Activated T-cell treated with anti-CD3 and anti-CD28 coated beads for 1 hour (primary cell): ENCODE results near the gene TSPEAR.
"Not testable (repeated sequence)": the region's sequence is repeated elsewhere in the genome, so short reads cannot be mapped to it uniquely, and the experiment has no call there.

ENCODE experiments used
- DNase-seq: peaks from one replicate; pipeline ENCODE4 v3.0.0-alpha.2; 2020; ENCODE audit warnings: low read depth

The TSPEAR gene

GRCh38 chr21:44515359-44516165 lies 195.8 kb downstream of the TSPEAR start:
- no peak for DNase-seq

DNA sequence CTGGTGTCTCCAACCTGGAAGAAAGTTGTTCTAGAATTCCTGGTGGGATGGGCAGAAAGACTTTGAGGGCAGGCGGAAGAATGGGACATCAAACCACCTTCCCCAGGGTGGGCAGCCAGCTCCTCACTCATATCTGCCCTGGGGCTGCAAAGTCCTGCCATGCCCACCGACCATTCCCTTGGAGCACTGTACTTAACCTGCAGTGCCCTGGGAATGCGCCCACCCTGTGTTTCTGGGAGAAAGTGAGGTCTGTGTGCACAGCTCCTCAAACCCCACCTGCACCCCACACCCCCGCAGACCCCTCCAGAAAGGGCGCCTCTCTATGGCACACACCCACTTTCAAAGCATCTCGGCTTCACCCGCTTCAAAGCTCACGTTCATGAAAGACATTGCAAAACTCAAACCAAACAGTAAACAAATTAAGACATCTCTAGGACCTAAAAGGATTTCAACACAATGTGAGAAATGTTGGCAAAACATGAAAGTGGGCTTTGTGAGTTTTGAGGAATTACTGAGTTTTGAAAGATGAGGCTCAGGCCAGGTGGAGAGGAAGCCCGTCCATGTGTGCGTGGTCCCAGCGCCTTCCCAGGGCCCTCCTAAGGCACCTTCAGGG lies 196.5 kb downstream of the TSPEAR start:
- no peak for DNase-seq

DNA sequence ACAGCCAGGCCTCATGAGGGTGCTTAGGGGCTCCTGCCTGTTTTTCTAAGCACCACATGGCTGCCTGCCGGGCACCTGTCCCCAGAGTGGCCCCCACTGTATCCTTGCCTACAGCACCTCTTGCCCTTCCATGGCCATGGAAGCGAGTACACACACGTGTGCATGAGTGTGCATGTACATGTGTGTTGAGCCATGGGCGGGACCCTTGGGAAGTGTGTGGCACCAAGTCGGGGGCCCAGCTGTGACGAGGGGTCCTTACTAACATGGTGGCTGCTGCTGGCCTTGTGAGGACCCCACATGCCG lies 197.2 kb downstream of the TSPEAR start:
- no peak for DNase-seq

DNA sequence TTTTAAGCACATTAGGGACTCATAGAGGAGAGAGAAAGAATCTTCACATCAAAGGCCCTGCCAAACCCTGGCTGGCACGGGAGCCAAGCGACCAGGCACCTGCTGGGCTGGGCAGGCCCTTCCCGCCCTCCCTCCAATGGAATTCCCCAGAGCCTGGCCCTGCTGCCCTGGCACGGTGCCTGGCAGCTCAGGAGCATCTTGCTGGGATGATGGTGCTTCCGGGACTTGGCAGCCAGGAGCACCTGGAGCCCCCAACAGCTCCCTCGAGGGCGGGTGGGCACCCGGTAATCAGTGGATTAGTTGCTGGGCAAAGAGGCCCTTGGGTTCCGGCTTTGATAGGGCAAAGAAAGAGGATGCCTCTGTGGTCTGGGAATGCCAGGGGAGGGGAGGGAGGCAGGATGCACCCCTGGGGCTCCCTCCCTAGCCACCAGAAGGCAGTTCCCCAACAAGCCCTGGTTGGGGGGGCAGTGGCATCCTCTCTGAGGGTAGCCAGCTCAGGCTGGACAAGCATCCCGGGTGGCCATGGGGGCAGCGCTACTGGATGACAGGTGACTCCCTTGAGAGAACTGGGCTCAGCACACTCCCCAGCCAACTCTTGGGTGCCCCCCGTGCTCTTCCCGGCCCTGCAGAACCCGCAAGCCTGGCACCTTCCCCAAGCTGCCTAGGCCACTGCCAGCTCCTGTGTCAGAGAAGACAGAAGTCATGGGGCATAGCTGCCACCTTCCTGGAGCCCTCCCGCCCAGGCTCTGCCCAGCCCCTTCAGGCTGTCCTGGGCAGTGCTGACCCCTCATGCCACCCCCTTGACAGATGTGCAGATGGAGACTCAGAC lies 197.8 kb downstream of the TSPEAR start:
- DNase-seq: no peak

GRCh38 chr21:44512496-44513388 lies 198.6 kb downstream of the TSPEAR start:
- DNase-seq: no peak

GRCh38 chr21:44511938-44512275 lies 199.5 kb downstream of the TSPEAR start:
- DNase-seq: no peak

GRCh38 chr21:44511219-44511937 lies 200.0 kb downstream of the TSPEAR start:
- DNase-seq: no peak

- peak; percentile 85 for DNase-seq
Measured at GRCh38 chr21:44510508-44511218, 200.7 kb downstream of the TSPEAR start.

- no peak for DNase-seq
Measured at GRCh38 chr21:44510109-44510507, 201.3 kb downstream of the TSPEAR start.

GRCh38 chr21:44509539-44509938 lies 201.8 kb downstream of the TSPEAR start:
- no peak for DNase-seq

GRCh38 chr21:44508711-44509445 lies 202.5 kb downstream of the TSPEAR start:
- DNase-seq: no peak

- no peak for DNase-seq
Measured at GRCh38 chr21:44508426-44508710, 203.0 kb downstream of the TSPEAR start.

GRCh38 chr21:44507673-44508425 lies 203.5 kb downstream of the TSPEAR start:
- DNase-seq: no peak

- no peak for DNase-seq
Measured at GRCh38 chr21:44506279-44507255, 204.8 kb downstream of the TSPEAR start.

DNA sequence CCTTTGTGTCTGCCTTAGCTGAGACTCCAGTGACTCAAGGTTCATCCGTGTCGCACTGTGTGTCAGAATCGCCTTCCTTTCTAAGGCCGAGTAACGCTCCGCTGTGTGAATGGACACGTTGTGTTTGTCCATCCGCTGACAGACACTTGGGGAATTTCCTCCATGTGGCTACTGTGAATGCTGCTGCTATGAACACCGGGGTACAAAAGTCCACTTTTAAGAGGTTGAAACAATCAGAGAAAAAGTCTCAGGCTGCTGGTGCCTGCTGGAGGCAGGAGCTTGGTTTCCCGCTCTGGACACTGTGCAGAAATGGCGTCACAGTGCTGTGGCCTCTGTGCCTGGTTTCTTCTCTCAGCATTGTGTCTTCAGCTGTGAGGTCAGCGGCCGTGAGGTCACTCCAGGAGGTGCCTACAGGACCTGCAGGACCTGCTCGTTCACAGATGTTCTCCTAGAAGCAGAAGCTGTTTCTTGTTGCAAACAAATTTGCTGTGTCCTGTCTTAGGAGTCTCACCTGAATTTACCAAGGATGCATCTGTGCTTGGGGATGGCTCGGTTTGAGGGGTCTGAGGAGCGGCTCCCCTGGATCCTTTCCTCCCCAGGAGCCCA lies 205.6 kb downstream of the TSPEAR start:
- DNase-seq: no peak

- DNase-seq: no peak
Measured at GRCh38 chr21:44503901-44504399, 207.4 kb downstream of the TSPEAR start.

GRCh38 chr21:44503006-44503889 lies 208.1 kb downstream of the TSPEAR start:
- not testable (repeated sequence) for DNase-seq
